Stimulated activated naive CD4-positive, alpha-beta T cell (primary cell): Measurements from ENCODE around the gene KYAT1.
A peak's percentile ranks its signal among the peaks of the same experiment; 100 is the strongest.
"Not testable (repeated sequence)": the region's sequence is repeated elsewhere in the genome, so short reads cannot be mapped to it uniquely, and the experiment has no call there.

Experiments
- DNase-seq, 6 experiments: peaks; one replicate each; lab custom pipeline; 2025; lab: John Stamatoyannopoulos, UW

Gene KYAT1

GRCh38 chr9:128885376-128885775, 3.6 kb upstream of the KYAT1 start:
- no peak for DNase-seq

GRCh38 chr9:128884164-128884563, 2.4 kb upstream of the KYAT1 start:
- DNase-seq, result no peak

DNA sequence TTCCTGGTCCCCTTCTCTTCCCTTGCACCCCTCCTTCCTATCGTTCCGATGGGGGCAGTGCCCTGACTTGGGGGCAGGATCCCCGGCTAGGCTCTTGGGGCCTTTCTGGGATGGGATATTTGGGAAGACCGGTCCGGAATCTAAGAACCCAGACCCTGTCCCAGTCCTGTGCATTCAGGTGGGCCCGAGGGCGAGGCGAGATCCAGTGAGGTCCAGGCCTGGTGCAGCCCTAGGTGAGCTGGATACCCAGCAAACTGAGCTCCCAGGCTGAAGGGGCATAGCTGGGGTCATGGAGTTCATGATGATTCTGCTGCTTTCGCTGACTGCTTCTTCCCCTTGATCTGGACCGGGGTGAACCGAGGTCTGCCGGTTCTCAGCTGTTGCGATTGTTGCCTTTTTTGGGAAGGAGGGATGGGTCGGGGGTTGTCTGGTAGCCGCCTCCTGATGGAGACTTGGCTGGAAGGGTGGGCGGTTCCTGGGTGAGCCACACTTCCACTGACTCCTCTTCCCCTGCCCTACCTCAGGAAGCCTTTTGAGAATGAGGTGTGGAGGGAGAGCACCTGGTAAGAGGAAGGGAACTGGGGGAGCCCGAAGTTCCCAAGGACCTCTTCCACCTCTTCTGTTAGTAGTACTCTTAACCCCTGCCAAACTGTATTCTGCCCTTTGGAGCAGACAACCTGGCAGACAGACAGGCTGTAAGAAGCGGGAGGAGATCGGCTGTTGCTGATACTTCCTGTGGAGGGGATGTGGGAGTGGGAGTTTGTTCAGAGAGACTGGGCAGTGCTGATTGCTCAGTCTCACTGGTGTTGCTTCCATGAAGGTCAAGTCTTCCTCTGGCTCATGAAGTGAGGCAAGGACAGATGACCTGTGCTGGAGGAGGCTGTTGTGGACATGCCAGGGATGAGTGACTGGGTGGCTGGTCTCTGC, 1.2 kb upstream of the KYAT1 start:
- DNase-seq, result no peak

- DNase-seq, result no peak
These were observed 3.9 kb downstream of the KYAT1 start for GRCh38 chr9:128877852-128878251.

- not testable (repeated sequence) for DNase-seq
These were observed 10.8 kb downstream of the KYAT1 start for GRCh38 chr9:128870941-128871265.

GRCh38 chr9:128870128-128870940, 11.4 kb downstream of the KYAT1 start:
- no peak for DNase-seq

GRCh38 chr9:128863647-128864046, 18.1 kb downstream of the KYAT1 start:
- peak; percentile 56 to 88 (median 80) for DNase-seq

DNA sequence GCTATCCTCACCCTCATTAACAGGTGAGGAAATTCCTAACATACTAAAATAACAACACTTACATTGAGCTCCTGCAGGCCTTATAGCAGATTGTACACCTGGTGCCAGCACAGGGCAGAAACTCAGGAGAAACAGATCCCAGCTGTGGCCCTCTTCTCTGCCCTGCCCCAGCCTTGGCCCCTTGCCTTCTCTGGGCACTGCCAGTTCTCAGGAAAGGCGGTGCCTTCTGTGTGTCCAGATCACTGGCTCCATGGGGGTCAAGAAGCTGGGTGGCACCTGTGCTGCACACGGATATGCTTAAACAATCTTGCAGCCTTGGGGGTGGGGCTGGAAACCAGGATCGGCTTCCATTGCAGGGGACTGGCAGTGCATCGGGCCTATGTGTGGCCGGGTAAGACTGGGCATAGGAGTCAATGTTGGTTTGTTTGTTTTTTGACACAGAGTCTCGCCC, 19.3 kb downstream of the KYAT1 start:
- no peak for DNase-seq

- DNase-seq, result no peak
These were observed 20.2 kb downstream of the KYAT1 start for GRCh38 chr9:128861501-128861900.

- no peak for DNase-seq
These were observed 20.8 kb downstream of the KYAT1 start for GRCh38 chr9:128860937-128861336.

DNA sequence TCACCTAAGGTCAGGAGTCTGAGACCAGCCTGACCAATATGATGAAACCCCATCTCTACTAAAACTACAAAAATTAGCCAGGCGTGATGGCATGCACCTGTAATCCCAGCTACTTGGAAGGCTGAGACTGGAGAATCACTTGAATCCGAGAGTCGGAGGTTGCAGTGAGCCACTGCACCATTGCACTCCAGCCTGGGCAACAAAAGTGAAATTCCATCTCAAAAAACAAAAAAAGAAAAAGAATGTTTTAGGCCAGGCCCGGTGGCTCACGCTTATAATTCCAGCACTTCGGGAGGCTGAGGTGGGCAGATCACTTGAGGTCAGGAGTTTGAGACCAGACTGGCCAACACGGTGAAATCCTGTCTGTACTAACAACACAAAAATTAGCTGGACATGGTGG, 23.3 kb downstream of the KYAT1 start:
- DNase-seq, result not testable (repeated sequence)

GRCh38 chr9:128854454-128854853, 27.3 kb downstream of the KYAT1 start:
- not testable (repeated sequence) for DNase-seq

DNA sequence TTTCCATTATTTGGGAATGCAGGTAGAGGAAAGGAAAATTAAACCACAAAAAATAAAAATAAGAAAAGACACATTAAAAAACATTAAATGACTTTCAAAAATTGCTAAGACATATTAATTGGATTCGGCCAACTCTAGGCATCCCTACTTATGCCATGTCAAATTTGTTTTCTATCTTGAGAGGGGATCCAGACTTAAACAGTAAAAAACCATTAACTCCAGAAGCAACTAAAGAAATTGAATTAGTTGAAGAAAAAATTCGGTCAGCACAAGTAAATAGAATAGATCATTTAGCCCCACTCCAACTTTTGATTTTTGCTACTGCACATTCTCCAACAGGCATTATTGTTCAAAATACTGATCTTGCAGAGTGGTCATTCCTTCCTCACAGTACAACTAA, 29.1 kb downstream of the KYAT1 start:
- not testable (repeated sequence) for DNase-seq

DNA sequence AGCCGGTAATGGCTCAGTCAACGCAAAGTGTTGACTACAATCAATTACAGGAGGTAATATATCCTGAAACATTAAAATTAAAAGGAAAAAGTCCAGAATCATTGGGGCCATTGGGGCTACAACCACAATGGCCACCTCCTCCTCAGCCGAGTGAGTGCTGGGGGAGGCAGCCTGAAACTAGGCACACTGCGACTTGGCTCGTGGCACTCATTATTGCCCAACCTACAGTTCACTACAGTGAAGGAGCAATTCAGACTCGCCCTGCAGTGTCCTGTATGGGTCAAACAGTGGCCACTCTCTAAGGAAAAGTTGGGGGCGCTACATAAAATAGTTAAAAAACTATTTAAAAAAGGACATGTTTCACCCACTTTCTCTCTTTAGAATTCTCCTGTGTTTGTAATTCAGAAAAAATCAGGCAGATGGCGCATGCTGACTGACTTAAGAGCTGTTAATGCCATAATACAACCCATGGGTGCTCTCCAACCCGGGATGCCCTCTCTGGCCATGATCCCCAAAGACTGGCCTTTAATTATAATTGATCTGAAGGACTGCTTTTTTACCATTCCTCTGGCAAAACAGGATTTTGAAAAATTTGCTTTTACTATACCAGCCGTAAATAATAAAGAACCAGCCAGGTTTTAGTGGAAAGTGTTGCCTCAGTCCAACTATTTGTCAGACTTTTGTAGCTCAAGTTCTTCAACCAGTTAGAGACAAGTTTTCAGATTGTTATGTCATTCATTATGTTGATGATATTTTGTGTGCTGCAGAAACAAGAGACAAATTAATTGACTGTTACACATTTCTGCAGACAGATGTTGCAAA, 29.8 kb downstream of the KYAT1 start:
- peak in 1 of 6 experiments; percentile 9 for DNase-seq

GRCh38 chr9:128851024-128851423, 30.7 kb downstream of the KYAT1 start:
- not testable (repeated sequence) for DNase-seq

GRCh38 chr9:128847803-128848202, 33.9 kb downstream of the KYAT1 start:
- DNase-seq, result no peak

DNA sequence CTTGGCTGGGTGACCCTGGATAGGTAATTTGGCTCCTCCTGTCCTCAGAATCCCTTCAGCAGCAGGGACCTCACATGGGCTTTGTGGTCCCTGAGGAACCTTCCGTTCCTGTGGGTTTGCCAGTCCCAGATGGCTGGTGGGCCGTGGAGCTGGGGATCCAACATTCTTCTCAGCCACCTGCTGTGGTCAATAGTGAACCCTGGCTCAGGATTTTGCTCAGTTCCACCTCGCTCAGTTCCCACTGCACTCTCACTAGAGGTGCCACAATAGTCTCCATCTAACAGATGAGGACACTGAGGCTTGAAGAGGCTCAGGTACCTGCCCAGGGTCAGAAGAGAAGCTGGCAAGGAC, 35.1 kb downstream of the KYAT1 start:
- no peak for DNase-seq

- no peak for DNase-seq
These were observed 36.4 kb downstream of the KYAT1 start for GRCh38 chr9:128845186-128845931.

GRCh38 chr9:128843171-128843570, 38.6 kb downstream of the KYAT1 start:
- DNase-seq, result not testable (repeated sequence)

GRCh38 chr9:128841694-128842492, 39.9 kb downstream of the KYAT1 start:
- no peak for DNase-seq

DNA sequence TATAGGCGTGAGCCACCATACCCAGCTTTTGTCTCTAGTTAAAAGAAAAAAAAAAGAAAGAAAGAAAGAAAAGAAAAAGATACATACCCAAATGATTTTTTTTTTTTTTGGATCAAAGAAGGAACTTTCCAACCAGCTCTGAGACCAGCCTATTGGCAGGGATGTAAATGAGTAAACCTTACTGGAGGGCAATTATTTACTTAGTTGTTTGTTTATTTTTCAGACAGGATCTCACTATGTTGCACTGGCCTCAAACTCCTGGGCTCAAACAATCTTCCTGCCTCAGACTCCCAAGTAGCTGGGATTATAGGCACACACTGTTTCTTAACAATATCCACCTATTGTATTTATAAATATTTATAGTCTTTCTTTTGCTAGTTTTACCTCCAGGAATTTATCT, 41.2 kb downstream of the KYAT1 start:
- no peak for DNase-seq
